Heart left ventricle (tissue), 13 donors: ENCODE data around the gene ATG14.

Experiments
- CTCF ChIP-seq, 12 donors: fragments of 200-600 bp; sonication (generic) in 4 of 12; IDR thresholded peaks; one replicate each; pipeline versions ENCODE4 v1.5.0 to v1.8.0; 2018 to 2022; ENCODE audit warnings: antibody characterized with exemption in 12 of 12, mild to moderate bottlenecking in 5 of 12
- POLR2A ChIP-seq, 2 donors: fragments of 450-650 bp; IDR thresholded peaks; one replicate each; pipeline ENCODE4 v1.6.1; 2017; ENCODE audit warnings: antibody characterized with exemption in 2 of 2, mild to moderate bottlenecking in 2 of 2, moderate library complexity in 2 of 2
- donor health status: ischemic (EF 13 %, LVEDD 7.1; RV severe dilation, severe dysfunction).
- donor health status: DM: no; HTN: yes; CAD: no.
- donor health status: DM: no; HTN: no; CAD: no.
- donor health status: ischemic (EF 25% LVEDD 6.9; RV normal size, moderate dysfunction).
- donor health status: ischemic (EF 25% LVEDD 5.7; RV mildly dilated, moderate dysfunction).
- donor health status: ischemic (EF 35%, LVEDD 5.7; RV mildly dilated, moderate dysfunction).
- donor health status: nonischemic (EF 11% LVEDD 7.7; RV severe dilation, severe dysfunction).
- donor health status: DM: yes; HTN: yes; CAD: no.
- donor health status: PGD.
- donor health status: ischemic (EF 29% LVEDD 5.4; RV normal size, mild dysfunction).
- donor health status: nonischemic (EF 23%, LVEDD 6.1; RV moderate dilation, normal function).

DNA sequence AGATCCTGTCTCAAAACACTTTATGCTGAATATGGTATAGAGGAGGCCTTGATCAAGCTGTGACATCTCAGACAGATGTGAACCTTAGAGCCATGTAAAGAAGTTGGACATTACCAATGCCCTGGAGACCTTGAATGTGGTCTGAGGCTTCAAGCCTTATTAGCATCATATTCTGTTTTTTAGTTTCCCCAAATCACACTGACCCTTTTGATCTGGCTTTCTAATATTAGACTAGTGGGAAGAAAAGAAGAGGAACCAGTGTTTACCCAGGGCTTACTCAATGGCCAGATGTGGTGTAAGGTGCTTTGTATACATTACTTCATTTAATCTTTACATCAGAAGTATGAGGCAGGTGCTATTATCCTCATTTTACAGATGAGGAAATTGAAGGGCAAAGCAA lies 39.4 kb upstream of the ATG14 start:
- TF ChIP-seq CTCF (IDR thresholded peaks at IDR 0.05) (no peak), POLR2A (IDR thresholded peaks at IDR 0.05) (no peak)
